ACC112 (cell line): ENCODE measurements around the gene SCYL1.
A peak's percentile ranks its signal among the peaks of the same experiment; 100 is the strongest.
"Not testable (repeated sequence)": the region's sequence is repeated elsewhere in the genome, so short reads cannot be mapped to it uniquely, and the experiment has no call there.

ENCODE experiments used
- H2AFZ ChIP-seq: fragments of 200-600 bp; sonication (generic); one replicate; pipeline ENCODE4 v1.6.0; 2017; ENCODE audit warnings: antibody characterized with exemption, low read length; ENCODE audit not compliant: unreplicated experiment
- H3K27ac ChIP-seq: fragments of 200-600 bp; sonication (generic); 2 replicates; pipeline ENCODE4 v1.5.1; 2014; ENCODE audit warnings: low read depth, mild to moderate bottlenecking, antibody characterized with exemption, low read length, moderate library complexity
- H3K27me3 ChIP-seq: fragments of 200-600 bp; sonication (generic); 2 replicates; pipeline ENCODE4 v1.6.1; 2014; ENCODE audit warnings: mild to moderate bottlenecking, antibody characterized with exemption, low read length, moderate library complexity, mixed read lengths; ENCODE audit not compliant: insufficient read depth
- H3K36me3 ChIP-seq: fragments of 200-600 bp; sonication (generic); 2 replicates; pipeline ENCODE4 v1.6.1; 2016; ENCODE audit warnings: mild to moderate bottlenecking, antibody characterized with exemption, low read length, moderate library complexity, mixed read lengths; ENCODE audit not compliant: insufficient read depth
- H3K4me1 ChIP-seq: fragments of 200-600 bp; sonication (generic); one replicate; pipeline ENCODE4 v1.6.1; 2016; ENCODE audit warnings: low read length, mixed read lengths; ENCODE audit not compliant: insufficient read depth, unreplicated experiment, control insufficient read depth
- H3K4me3 ChIP-seq: fragments of 200-600 bp; sonication (generic); 2 replicates; pipeline ENCODE4 v1.5.1; 2014; ENCODE audit warnings: mild to moderate bottlenecking, low read depth, low read length
- H3K79me2 ChIP-seq: fragments of 200-600 bp; sonication (generic); one replicate; pipeline ENCODE4 v1.6.0; 2016; ENCODE audit warnings: low read length; ENCODE audit not compliant: control insufficient read depth, unreplicated experiment, insufficient read depth

SCYL1 gene

GRCh38 chr11:65502274-65502554 is 22.7 kb upstream of the SCYL1 start:
- Histone ChIP-seq H3K79me2 (peaks cover 88% of the 10 kb centered on the region), H3K4me3 (peak overlapping the region; percentile 98), H3K27me3 (no peaks in the 10 kb centered on the region), H3K4me1 (peaks cover 12% of the 10 kb centered on the region), H3K36me3 (peaks cover 75% of the 10 kb centered on the region), H3K27ac (peak overlapping the region; percentile 99), H2AFZ (no peak overlapping the region)

- Histone ChIP-seq H3K4me3 (peak overlapping the region; percentile 98), H3K36me3 (peaks cover 75% of the 10 kb centered on the region), H3K27me3 (no peaks in the 10 kb centered on the region), H3K27ac (peak overlapping the region; percentile 99), H3K79me2 (peaks cover 86% of the 10 kb centered on the region), H3K4me1 (peaks cover 12% of the 10 kb centered on the region), H2AFZ (no peak overlapping the region)
Observed at GRCh38 chr11:65502555-65503367, 22.1 kb upstream of the SCYL1 start.

- peaks cover 6% of the 10 kb centered on the region for H3K4me1 ChIP-seq
- no peaks in the 10 kb centered on the region for H3K27me3 ChIP-seq
- no peak overlapping the region for H2AFZ ChIP-seq
- peak overlapping the region; percentile 99 for H3K27ac ChIP-seq
- H3K4me3 ChIP-seq: peak overlapping the region; percentile 98
- H3K36me3 ChIP-seq: peaks cover 75% of the 10 kb centered on the region
- H3K79me2 ChIP-seq: peaks cover 79% of the 10 kb centered on the region
Observed at GRCh38 chr11:65503368-65503948, 21.4 kb upstream of the SCYL1 start.

DNA sequence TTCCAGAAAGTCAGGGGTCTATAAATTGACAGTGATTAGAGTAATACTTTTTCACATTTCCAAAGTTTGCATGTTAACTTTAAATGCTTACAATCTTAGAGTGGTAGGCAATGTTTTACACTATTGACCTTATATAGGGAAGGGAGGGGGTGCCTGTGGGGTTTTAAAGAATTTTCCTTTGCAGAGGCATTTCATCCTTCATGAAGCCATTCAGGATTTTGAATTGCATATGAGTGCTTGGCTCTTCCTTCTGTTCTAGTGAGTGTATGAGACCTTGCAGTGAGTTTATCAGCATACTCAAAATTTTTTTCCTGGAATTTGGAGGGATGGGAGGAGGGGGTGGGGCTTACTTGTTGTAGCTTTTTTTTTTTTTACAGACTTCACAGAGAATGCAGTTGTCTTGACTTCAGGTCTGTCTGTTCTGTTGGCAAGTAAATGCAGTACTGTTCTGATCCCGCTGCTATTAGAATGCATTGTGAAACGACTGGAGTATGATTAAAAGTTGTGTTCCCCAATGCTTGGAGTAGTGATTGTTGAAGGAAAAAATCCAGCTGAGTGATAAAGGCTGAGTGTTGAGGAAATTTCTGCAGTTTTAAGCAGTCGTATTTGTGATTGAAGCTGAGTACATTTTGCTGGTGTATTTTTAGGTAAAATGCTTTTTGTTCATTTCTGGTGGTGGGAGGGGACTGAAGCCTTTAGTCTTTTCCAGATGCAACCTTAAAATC is 20.8 kb upstream of the SCYL1 start:
- Histone ChIP-seq H3K27me3 (no peaks in the 10 kb centered on the region), H3K4me1 (peaks cover 3% of the 10 kb centered on the region), H2AFZ (no peak overlapping the region), H3K36me3 (peaks cover 74% of the 10 kb centered on the region), H3K4me3 (peak overlapping the region; percentile 98), H3K27ac (peak overlapping the region; percentile 99), H3K79me2 (peaks cover 75% of the 10 kb centered on the region)

DNA sequence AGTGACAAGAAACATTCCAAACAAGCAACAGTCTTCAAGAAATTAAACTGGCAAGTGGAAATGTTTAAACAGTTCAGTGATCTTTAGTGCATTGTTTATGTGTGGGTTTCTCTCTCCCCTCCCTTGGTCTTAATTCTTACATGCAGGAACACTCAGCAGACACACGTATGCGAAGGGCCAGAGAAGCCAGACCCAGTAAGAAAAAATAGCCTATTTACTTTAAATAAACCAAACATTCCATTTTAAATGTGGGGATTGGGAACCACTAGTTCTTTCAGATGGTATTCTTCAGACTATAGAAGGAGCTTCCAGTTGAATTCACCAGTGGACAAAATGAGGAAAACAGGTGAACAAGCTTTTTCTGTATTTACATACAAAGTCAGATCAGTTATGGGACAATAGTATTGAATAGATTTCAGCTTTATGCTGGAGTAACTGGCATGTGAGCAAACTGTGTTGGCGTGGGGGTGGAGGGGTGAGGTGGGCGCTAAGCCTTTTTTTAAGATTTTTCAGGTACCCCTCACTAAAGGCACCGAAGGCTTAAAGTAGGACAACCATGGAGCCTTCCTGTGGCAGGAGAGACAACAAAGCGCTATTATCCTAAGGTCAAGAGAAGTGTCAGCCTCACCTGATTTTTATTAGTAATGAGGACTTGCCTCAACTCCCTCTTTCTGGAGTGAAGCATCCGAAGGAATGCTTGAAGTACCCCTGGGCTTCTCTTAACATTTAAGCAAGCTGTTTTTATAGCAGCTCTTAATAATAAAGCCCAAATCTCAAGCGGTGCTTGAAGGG is 20.0 kb upstream of the SCYL1 start:
- peak overlapping the region; percentile 99 for H3K27ac ChIP-seq
- no peak overlapping the region for H2AFZ ChIP-seq
- H3K36me3 ChIP-seq: peaks cover 66% of the 10 kb centered on the region
- H3K4me1 ChIP-seq: peaks cover 3% of the 10 kb centered on the region
- H3K79me2 ChIP-seq: peaks cover 67% of the 10 kb centered on the region
- peak overlapping the region; percentile 98 for H3K4me3 ChIP-seq
- no peaks in the 10 kb centered on the region for H3K27me3 ChIP-seq

- Histone ChIP-seq H3K4me1 (peaks cover 3% of the 10 kb centered on the region), H2AFZ (no peak overlapping the region), H3K36me3 (peaks cover 58% of the 10 kb centered on the region), H3K4me3 (peak overlapping the region; percentile 98), H3K27ac (peak overlapping the region; percentile 99), H3K27me3 (no peaks in the 10 kb centered on the region), H3K79me2 (peaks cover 59% of the 10 kb centered on the region)
Observed at GRCh38 chr11:65505466-65506289, 19.2 kb upstream of the SCYL1 start.

DNA sequence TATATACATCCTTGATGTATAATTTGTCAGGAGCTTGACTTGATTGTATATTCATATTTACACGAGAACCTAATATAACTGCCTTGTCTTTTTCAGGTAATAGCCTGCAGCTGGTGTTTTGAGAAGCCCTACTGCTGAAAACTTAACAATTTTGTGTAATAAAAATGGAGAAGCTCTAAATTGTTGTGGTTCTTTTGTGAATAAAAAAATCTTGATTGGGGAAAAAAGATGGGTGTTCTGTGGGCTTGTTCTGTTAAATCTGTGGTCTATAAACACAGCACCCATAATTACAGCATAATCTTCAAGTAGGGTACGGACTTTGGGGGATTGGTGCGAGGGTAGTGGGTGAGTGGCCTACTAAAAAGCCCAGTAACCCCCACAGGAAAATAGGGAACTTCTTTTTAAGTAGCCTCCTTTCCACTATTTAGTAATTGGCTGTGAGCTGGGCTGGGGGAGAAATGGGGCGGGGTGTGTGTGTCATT is 18.6 kb upstream of the SCYL1 start:
- Histone ChIP-seq H3K27ac (peak overlapping the region; percentile 99), H3K27me3 (no peaks in the 10 kb centered on the region), H3K4me1 (peaks cover 3% of the 10 kb centered on the region), H2AFZ (no peak overlapping the region), H3K79me2 (peaks cover 52% of the 10 kb centered on the region), H3K4me3 (peak overlapping the region; percentile 98), H3K36me3 (peaks cover 52% of the 10 kb centered on the region)

DNA sequence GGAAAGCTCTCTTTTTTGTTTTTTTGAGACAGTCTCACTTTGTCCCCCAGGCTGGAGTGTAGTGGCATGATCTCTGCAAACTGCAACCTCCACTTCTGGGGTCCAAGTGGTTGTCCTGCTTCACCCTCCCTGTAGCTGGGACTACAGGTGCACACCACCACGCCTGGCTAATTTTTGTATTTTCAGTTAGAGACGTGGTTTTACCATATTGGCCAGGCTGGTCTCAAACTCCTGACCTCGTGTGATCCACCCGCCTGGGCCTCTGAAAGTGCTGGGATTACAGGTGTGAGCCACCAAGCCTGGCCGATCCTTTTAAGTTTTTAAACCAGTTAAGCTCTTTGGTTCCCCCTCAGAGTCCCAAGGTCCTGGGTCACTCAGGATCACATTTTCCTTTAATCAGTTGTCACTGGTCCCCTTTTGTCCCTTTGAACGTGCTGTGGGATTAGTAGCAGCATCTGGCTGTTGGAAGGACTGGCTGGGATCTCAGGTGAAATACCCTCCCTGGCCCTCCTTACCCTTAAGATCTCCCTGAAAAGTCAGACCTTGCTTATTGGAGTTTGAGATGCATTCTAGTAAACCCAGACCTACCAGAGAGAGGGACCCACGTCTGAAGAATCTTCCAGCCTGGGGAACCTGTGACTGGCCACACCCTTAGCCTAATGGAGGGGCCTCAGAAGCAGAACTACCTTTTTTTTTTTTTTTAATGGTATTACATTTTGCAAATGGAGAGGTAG is 17.9 kb upstream of the SCYL1 start:
- Histone ChIP-seq H3K36me3 (peaks cover 45% of the 10 kb centered on the region), H3K27me3 (no peaks in the 10 kb centered on the region), H3K27ac (peak overlapping the region; percentile 99), H3K79me2 (peaks cover 46% of the 10 kb centered on the region), H3K4me1 (peaks cover 3% of the 10 kb centered on the region), H3K4me3 (peak overlapping the region; percentile 98), H2AFZ (no peak overlapping the region)

DNA sequence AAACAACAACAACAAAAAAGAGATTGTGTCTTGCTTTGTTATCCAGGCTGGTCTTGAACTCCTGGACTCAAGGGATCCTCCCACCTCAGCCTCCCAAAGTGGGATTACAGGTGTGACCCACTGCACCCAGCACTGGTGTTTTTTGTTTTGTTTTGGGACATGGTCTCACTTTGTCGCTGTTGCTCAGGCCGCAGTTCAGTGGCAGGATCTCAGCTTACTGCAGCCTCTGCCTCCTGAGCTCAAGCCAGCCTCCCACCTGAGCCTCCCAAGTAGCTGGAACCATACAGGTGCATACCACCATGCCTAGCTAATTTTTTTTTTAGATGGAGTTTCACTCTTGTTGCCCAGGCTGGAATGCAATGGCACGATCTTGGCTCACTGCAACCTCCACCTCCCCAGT is 12.6 kb upstream of the SCYL1 start:
- H3K4me1 ChIP-seq, H3K4me3 ChIP-seq, H3K79me2 ChIP-seq, H2AFZ ChIP-seq, H3K36me3 ChIP-seq, H3K27ac ChIP-seq, H3K27me3 ChIP-seq: not testable (repeated sequence)
